HK-2 (cell line): ENCODE data around the gene TP53I13.

Experiments
- DNase-seq: peaks from one replicate; pipeline ENCODE4 v3.0.0-alpha.2; 2018; ENCODE audit not compliant: unreplicated experiment

The TP53I13 gene

GRCh38 chr17:29581583-29582253 is 13.2 kb downstream of the TP53I13 start:
- DNase-seq: no peak

- DNase-seq: no peak
Observed at GRCh38 chr17:29582254-29582765, 13.8 kb downstream of the TP53I13 start.

GRCh38 chr17:29582772-29583171 is 14.3 kb downstream of the TP53I13 start:
- DNase-seq: no peak

- no peak for DNase-seq
Observed at GRCh38 chr17:29583324-29584248, 15.1 kb downstream of the TP53I13 start.

GRCh38 chr17:29584452-29585079 is 16.1 kb downstream of the TP53I13 start:
- DNase-seq: no peak

- DNase-seq: no peak
Observed at GRCh38 chr17:29585080-29585751, 16.7 kb downstream of the TP53I13 start.

GRCh38 chr17:29586676-29587469 is 18.4 kb downstream of the TP53I13 start:
- DNase-seq: no peak

GRCh38 chr17:29587591-29587990 is 19.1 kb downstream of the TP53I13 start:
- no peak for DNase-seq

GRCh38 chr17:29588017-29588561 is 19.6 kb downstream of the TP53I13 start:
- DNase-seq: no peak

- DNase-seq: peak; percentile 61
Observed at GRCh38 chr17:29588562-29589411, 20.3 kb downstream of the TP53I13 start.

GRCh38 chr17:29589524-29590410 is 21.3 kb downstream of the TP53I13 start, which contains the start of gene GIT1:
Gene GIT1 (minus strand): TSS chr17:29589648. CDS start chr17:29589378, 270 bp downstream.
- peak; percentile 73 for DNase-seq

- DNase-seq: peak; percentile 50
Observed at GRCh38 chr17:29590411-29591145, 22.1 kb downstream of the TP53I13 start.

- DNase-seq: no peak
Observed at GRCh38 chr17:29591146-29591736, 22.7 kb downstream of the TP53I13 start.

GRCh38 chr17:29591737-29592608 is 23.5 kb downstream of the TP53I13 start:
- peak; percentile 91 for DNase-seq

GRCh38 chr17:29592850-29593551 is 24.5 kb downstream of the TP53I13 start, which contains the start of gene ANKRD13B:
Gene ANKRD13B (plus strand): TSS chr17:29593132. CDS start chr17:29593622, 490 bp downstream.
- peak; percentile 39 for DNase-seq
